Astrocyte (in vitro differentiated cells and primary cell): ENCODE results near the gene MFGE8. TPM values are rescaled to one million over a fixed set of nuclear protein-coding genes. Genes with fewer than 3 reads are reported as not detected.

Source experiments
- DNase-seq: peaks from one replicate; pipeline ENCODE4 v3.0.0-alpha.2; 2010; ENCODE audit warnings: low read depth
- FAIRE-seq: peaks from 2 replicates; lab custom pipeline; 2011; peaks lifted over from hg19 to GRCh38; lab: Jason Lieb, UNC
- H2AFZ ChIP-seq: 2 replicates; pipeline ENCODE4 v1.6.0; 2012; ENCODE audit warnings: low read depth, low read length, inconsistent platforms
- H3K27ac ChIP-seq: 2 replicates; pipeline ENCODE4 v1.5.1; 2011; ENCODE audit warnings: low read depth, low read length, inconsistent platforms
- H3K27me3 ChIP-seq: 2 replicates; pipeline ENCODE4 v1.6.0; 2011; ENCODE audit warnings: low read length, inconsistent platforms; ENCODE audit not compliant: insufficient read depth
- H3K36me3 ChIP-seq: 2 replicates; pipeline ENCODE4 v1.5.1; 2011; ENCODE audit warnings: low read length, inconsistent platforms; ENCODE audit not compliant: insufficient read depth
- H3K4me1 ChIP-seq: 2 replicates; pipeline ENCODE4 v1.5.1; 2011; ENCODE audit warnings: low read length, inconsistent platforms; ENCODE audit not compliant: insufficient read depth
- H3K4me2 ChIP-seq: 2 replicates; pipeline ENCODE4 v1.6.0; 2012; ENCODE audit warnings: low read length, inconsistent platforms
- H3K4me3 ChIP-seq: 2 replicates; pipeline ENCODE4 v1.5.1; 2011; ENCODE audit warnings: low read depth, mild to moderate bottlenecking, low read length, inconsistent platforms; ENCODE audit not compliant: insufficient read depth
- H3K79me2 ChIP-seq: 2 replicates; pipeline ENCODE4 v1.6.0; 2012; ENCODE audit warnings: mild to moderate bottlenecking, low read length, inconsistent platforms; ENCODE audit not compliant: insufficient read depth
- H3K9ac ChIP-seq: 2 replicates; pipeline ENCODE4 v1.6.0; 2012; ENCODE audit warnings: mild to moderate bottlenecking, low read length, inconsistent platforms
- H3K9me3 ChIP-seq: 2 replicates; pipeline ENCODE4 v1.5.1; 2012; ENCODE audit warnings: low read depth, mild to moderate bottlenecking, low read length, inconsistent platforms; ENCODE audit not compliant: insufficient read depth
- H4K20me1 ChIP-seq: 2 replicates; pipeline ENCODE4 v1.6.0; 2012; ENCODE audit warnings: low read length, inconsistent platforms; ENCODE audit not compliant: insufficient read depth
- H3K27ac Mint-ChIP-seq: one replicate; pipeline ENCODE4 v1.8.0; 2021; ENCODE audit warnings: mild to moderate bottlenecking, mixed read lengths; ENCODE audit not compliant: unreplicated experiment
- H3K27me3 Mint-ChIP-seq: one replicate; pipeline ENCODE4 v1.8.0; 2021; ENCODE audit warnings: low read depth, mixed read lengths; ENCODE audit not compliant: unreplicated experiment
- H3K36me3 Mint-ChIP-seq: one replicate; pipeline ENCODE4 v1.8.0; 2021; ENCODE audit warnings: low read depth, mixed read lengths; ENCODE audit not compliant: unreplicated experiment
- H3K4me1 Mint-ChIP-seq: one replicate; pipeline ENCODE4 v1.8.0; 2021; ENCODE audit warnings: low read depth, mixed read lengths; ENCODE audit not compliant: unreplicated experiment
- H3K4me3 Mint-ChIP-seq: one replicate; pipeline ENCODE4 v1.8.0; 2021; ENCODE audit warnings: mild to moderate bottlenecking, moderate library complexity, mixed read lengths; ENCODE audit not compliant: unreplicated experiment
- H3K9me3 Mint-ChIP-seq: one replicate; pipeline ENCODE4 v1.8.0; 2021; ENCODE audit warnings: mild to moderate bottlenecking, mixed read lengths; ENCODE audit not compliant: unreplicated experiment
- CTCF ChIP-seq: IDR thresholded peaks from 2 replicates; pipeline ENCODE4 v1.5.1; 2011; ENCODE audit warnings: low read depth, mild to moderate bottlenecking, inconsistent platforms, low read length, moderate library complexity; ENCODE audit not compliant: insufficient read depth
- EZH2 ChIP-seq: IDR thresholded peaks from 2 replicates; pipeline ENCODE4 v1.6.1; 2012; ENCODE audit warnings: mild to moderate bottlenecking, low read length, inconsistent platforms; ENCODE audit not compliant: insufficient read depth
- total RNA-seq: library from RNA; stranded (reverse); gene quantifications from 2 replicates; pipeline ENCODE4 v1.2.1, GENCODE V29; 2021

Gene MFGE8
- total RNA-seq, 1 donor from 2014 or later = 276 TPM

- Mint-ChIP-seq H3K4me1 (no peaks in the 10 kb centered on the region), H3K36me3 (peaks cover 3% of the 10 kb centered on the region), H3K4me3 (no peak overlapping the region), H3K9me3 (no peaks in the 10 kb centered on the region), H3K27me3 (peaks cover 14% of the 10 kb centered on the region), H3K27ac (no peak overlapping the region)
- TF ChIP-seq EZH2 (no peak), CTCF (no peak)
- Histone ChIP-seq H3K27me3 (peaks cover 8% of the 10 kb centered on the region), H3K79me2 (no peaks in the 10 kb centered on the region), H3K9ac (no peak overlapping the region), H3K36me3 (no peaks in the 10 kb centered on the region), H2AFZ (no peak overlapping the region), H3K9me3 (no peaks in the 10 kb centered on the region), H4K20me1 (no peaks in the 10 kb centered on the region), H3K4me3 (no peak overlapping the region), H3K4me1 (no peaks in the 10 kb centered on the region), H3K4me2 (no peak overlapping the region), H3K27ac (no peak overlapping the region)
- DNase-seq (no peak), FAIRE-seq (no peak)
These were observed 49.8 kb downstream of the MFGE8 start for GRCh38 chr15:88863412-88863811.

GRCh38 chr15:88860212-88860611 is 53.0 kb downstream of the MFGE8 start:
- H4K20me1 ChIP-seq = no peaks in the 10 kb centered on the region
- H3K36me3 Mint-ChIP-seq = no peaks in the 10 kb centered on the region
- peaks cover 17% of the 10 kb centered on the region for H3K27me3 Mint-ChIP-seq
- H3K4me1 Mint-ChIP-seq = no peaks in the 10 kb centered on the region
- no peak overlapping the region for H3K9ac ChIP-seq
- H3K4me3 ChIP-seq = no peak overlapping the region
- no peaks in the 10 kb centered on the region for H3K9me3 ChIP-seq
- no peak overlapping the region for H3K27ac ChIP-seq
- no peaks in the 10 kb centered on the region for H3K36me3 ChIP-seq
- no peaks in the 10 kb centered on the region for H3K79me2 ChIP-seq
- TF ChIP-seq EZH2 (no peak), CTCF (no peak)
- H3K27ac Mint-ChIP-seq = no peak overlapping the region
- H3K4me2 ChIP-seq = no peak overlapping the region
- H3K27me3 ChIP-seq = peaks cover 8% of the 10 kb centered on the region
- H2AFZ ChIP-seq = no peak overlapping the region
- H3K9me3 Mint-ChIP-seq = peaks cover 2% of the 10 kb centered on the region
- FAIRE-seq (no peak), DNase-seq (no peak)
- no peak overlapping the region for H3K4me3 Mint-ChIP-seq
- no peaks in the 10 kb centered on the region for H3K4me1 ChIP-seq

DNA sequence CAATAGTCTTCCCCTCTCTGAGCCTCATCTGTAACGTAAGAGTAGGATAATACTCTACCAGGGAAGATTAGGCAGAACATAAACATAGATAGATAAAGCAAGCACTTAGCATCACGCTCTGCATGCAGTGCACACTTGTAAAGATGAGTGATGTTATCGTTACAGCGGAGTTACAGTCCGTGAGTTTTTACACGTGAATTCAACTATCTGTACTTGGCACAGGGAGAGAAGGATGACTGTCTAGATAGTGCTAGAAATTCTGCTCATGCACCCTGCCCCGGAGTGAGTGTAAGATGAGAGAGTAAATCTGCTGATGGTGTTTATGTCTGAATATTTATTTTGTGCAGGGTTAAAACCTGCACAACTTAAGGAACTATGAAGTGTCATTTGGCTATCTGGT is 53.6 kb downstream of the MFGE8 start:
- Histone ChIP-seq H3K36me3 (no peaks in the 10 kb centered on the region), H3K27ac (no peak overlapping the region), H3K4me2 (no peak overlapping the region), H3K79me2 (no peaks in the 10 kb centered on the region), H3K4me1 (no peaks in the 10 kb centered on the region), H4K20me1 (no peaks in the 10 kb centered on the region), H2AFZ (no peak overlapping the region), H3K27me3 (peaks cover 8% of the 10 kb centered on the region), H3K4me3 (no peak overlapping the region), H3K9ac (no peak overlapping the region), H3K9me3 (no peaks in the 10 kb centered on the region)
- H3K27me3 Mint-ChIP-seq = peaks cover 19% of the 10 kb centered on the region
- no peak for DNase-seq
- FAIRE-seq = no peak
- no peak overlapping the region for H3K27ac Mint-ChIP-seq
- TF ChIP-seq EZH2 (no peak), CTCF (no peak)
- H3K9me3 Mint-ChIP-seq = peaks cover 8% of the 10 kb centered on the region
- H3K4me3 Mint-ChIP-seq = no peak overlapping the region
- no peaks in the 10 kb centered on the region for H3K36me3 Mint-ChIP-seq
- H3K4me1 Mint-ChIP-seq = peaks cover 1% of the 10 kb centered on the region
